SU-DHL-6 (cell line): ENCODE measurements around the gene EPHB4.

Experiments
- CTCF ChIP-seq: fragments of 200-600 bp; sonication (generic); IDR thresholded peaks from one replicate; pipeline ENCODE4 v1.5.1; 2017; ENCODE audit warnings: antibody characterized with exemption, mild to moderate bottlenecking, low read length, moderate library complexity; ENCODE audit not compliant: insufficient read depth, poor library complexity, severe bottlenecking
- EZH2phosphoT487 ChIP-seq: fragments of 200-600 bp; sonication (generic), shearing (Covaris generic); conservative IDR thresholded peaks from 2 replicates; pipeline ENCODE4 v1.6.1; 2018; ENCODE audit warnings: mild to moderate bottlenecking, antibody characterized with exemption, low read length, moderate library complexity, mixed read lengths

GRCh38 chr7:100826514-100827329 is 601 bp downstream of the EPHB4 start:
- TF ChIP-seq CTCF: no peak
- no peak for TF ChIP-seq EZH2phosphoT487
